ENCODE measurements around the gene DKKL1.

DNA sequence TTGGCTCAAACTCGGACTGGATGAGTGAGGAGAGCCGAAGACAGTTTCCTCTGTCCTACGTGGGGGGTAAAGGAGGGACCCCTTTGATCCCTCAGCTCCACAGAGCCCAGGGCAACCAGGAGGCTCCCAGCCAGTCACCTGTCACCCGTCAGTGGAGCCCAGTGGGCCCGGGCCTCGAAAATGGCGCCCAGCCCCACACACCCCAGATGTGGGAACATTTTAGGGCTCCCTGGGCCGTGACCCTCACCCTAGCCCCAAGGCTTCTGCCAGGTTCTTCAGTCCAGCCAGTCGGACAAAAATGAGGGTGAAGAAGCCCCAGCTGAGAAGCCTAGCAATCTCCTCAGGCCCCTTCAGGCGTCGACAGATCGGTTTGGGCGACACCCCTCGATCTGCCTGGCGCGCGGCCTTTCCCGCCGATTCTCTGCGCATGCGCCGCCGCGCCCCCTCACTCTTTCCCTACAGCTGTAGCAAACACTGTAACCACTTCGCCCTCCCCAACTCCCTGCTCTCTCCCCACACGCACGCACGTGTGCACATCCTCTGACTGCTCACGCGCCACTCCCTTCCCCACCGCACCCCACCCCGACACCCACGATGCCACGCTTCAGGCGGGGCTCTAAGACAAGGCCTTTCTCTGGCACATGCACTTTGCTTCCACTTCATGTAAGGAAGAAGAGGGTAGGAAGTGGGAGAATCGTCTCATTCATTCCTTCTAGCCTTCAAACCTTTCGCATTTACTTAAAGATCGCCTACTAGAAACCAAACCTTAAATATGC lies 38.7 kb upstream of the DKKL1 start, which contains the start of gene SLC6A16:
- TF ChIP-seq CTCF (conservative IDR thresholded peaks at IDR 0.05) (no peak), EZH2 (IDR thresholded peaks at IDR 0.05; ENCODE audit: low read depth) (no peak)
